ENCODE results near the gene PCED1A.
"Not testable (repeated sequence)": the region's sequence is repeated elsewhere in the genome, so short reads cannot be mapped to it uniquely, and the experiment has no call there.

PCED1A gene

DNA sequence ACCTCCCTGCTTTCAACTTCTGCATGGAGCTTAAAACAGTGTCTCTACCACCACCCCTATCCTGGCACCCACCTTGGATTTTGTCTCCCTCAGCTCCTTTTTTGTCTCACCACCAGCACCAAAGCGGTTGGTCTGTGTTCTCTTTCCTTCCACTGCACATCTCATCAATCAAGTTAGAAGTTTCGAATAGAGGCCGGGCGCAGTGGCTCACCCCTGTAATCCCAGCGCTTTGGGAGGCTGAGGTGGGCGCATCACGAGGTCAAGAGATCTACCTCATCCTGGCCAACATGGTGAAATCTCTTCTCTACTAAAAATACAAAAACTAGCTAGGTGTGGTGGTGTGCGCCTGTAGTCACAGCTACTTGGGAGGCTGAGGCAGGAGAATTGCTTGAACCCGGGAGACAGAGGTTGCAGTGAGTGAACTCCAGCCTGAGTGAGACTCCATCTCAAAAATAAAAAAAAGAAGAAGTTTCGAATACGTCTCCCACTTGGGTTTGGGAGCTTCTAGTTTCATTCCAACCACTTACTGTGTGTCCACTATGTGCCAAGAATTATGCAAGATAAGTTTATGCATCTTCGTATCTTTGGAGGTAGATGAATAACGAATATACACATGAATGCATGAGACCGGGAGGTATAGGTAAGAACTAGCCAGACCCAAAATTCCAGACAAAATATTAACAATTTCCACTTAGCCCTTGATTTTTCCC is 5.9 kb downstream of the PCED1A start:
- Histone ChIP-seq H3K4me3 (ENCODE audit: low read length) (no peak overlapping the region), H3K4me1 (ENCODE audit: insufficient read depth, low read length) (peaks cover 9% of the 10 kb centered on the region), H3K9me3 (ENCODE audit: low read length) (no peaks in the 10 kb centered on the region), H3K27me3 (ENCODE audit: insufficient read depth, low read length) (no peaks in the 10 kb centered on the region), H3K36me3 (ENCODE audit: insufficient read depth, low read length) (peaks cover 5% of the 10 kb centered on the region), H2AFZ (ENCODE audit: low read depth, low read length) (no peak overlapping the region)

DNA sequence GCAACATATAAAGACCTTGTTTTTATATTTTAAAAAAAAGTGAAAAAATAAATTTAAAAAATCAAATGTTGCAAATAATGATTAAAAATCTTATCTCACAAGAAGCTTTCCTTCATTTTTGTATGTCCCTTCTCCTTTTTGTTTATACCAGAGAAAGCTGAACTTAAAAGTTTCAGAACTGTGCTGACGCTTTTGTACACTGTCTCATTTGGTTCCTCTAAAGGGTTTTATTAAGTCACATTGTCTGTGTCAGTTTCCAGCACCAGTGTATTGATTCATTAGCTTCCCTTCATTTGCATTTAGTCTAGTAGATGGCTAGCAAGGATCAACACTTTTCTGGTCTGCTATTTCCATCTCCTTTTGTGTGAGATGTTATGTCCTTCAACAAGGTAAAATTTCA is 6.7 kb downstream of the PCED1A start:
- Histone ChIP-seq H3K4me1 (ENCODE audit: insufficient read depth, low read length) (peaks cover 9% of the 10 kb centered on the region), H3K4me3 (ENCODE audit: low read length) (no peak overlapping the region), H3K27me3 (ENCODE audit: insufficient read depth, low read length) (no peaks in the 10 kb centered on the region), H3K36me3 (ENCODE audit: insufficient read depth, low read length) (peaks cover 5% of the 10 kb centered on the region), H3K9me3 (ENCODE audit: low read length) (no peaks in the 10 kb centered on the region), H2AFZ (ENCODE audit: low read depth, low read length) (no peak overlapping the region)

- not testable (repeated sequence) for H3K36me3 ChIP-seq (ENCODE audit: insufficient read depth, low read length); H3K27me3 ChIP-seq (ENCODE audit: insufficient read depth, low read length); H3K4me3 ChIP-seq (ENCODE audit: low read length); H2AFZ ChIP-seq (ENCODE audit: low read depth, low read length); H3K4me1 ChIP-seq (ENCODE audit: insufficient read depth, low read length); H3K9me3 ChIP-seq (ENCODE audit: low read length)
These were observed 9.2 kb downstream of the PCED1A start for GRCh38 chr20:2831206-2831605.

DNA sequence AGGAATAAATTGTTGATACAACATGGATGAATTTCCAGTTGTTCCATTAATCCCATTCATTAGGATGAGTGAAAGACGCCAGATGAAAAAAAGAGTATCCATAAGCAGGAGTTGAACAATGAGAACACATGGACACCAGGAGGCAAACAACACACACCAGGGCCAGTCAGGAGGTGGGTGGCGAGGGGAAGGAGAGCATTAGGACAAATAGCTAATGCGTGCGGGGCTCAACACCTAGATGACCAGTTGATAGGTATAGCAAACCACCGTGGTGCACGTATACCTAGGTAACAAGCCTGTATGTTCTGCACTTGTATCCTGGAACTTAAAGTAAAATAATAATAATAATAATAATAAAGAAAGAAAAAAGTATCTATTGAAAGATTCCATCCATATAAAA is 11.1 kb downstream of the PCED1A start:
- H3K9me3 ChIP-seq (ENCODE audit: low read length), result no peaks in the 10 kb centered on the region
- H2AFZ ChIP-seq (ENCODE audit: low read depth, low read length), result no peak overlapping the region
- no peaks in the 10 kb centered on the region for H3K4me1 ChIP-seq (ENCODE audit: insufficient read depth, low read length)
- no peaks in the 10 kb centered on the region for H3K36me3 ChIP-seq (ENCODE audit: insufficient read depth, low read length)
- peaks cover 3% of the 10 kb centered on the region for H3K27me3 ChIP-seq (ENCODE audit: insufficient read depth, low read length)
- no peak overlapping the region for H3K4me3 ChIP-seq (ENCODE audit: low read length)

- Histone ChIP-seq H2AFZ (ENCODE audit: low read depth, low read length) (no peak overlapping the region), H3K36me3 (ENCODE audit: insufficient read depth, low read length) (no peaks in the 10 kb centered on the region), H3K9me3 (ENCODE audit: low read length) (no peaks in the 10 kb centered on the region), H3K4me1 (ENCODE audit: insufficient read depth, low read length) (no peaks in the 10 kb centered on the region), H3K27me3 (ENCODE audit: insufficient read depth, low read length) (peaks cover 7% of the 10 kb centered on the region), H3K4me3 (ENCODE audit: low read length) (no peak overlapping the region)
These were observed 13.8 kb downstream of the PCED1A start for GRCh38 chr20:2826655-2827054.

DNA sequence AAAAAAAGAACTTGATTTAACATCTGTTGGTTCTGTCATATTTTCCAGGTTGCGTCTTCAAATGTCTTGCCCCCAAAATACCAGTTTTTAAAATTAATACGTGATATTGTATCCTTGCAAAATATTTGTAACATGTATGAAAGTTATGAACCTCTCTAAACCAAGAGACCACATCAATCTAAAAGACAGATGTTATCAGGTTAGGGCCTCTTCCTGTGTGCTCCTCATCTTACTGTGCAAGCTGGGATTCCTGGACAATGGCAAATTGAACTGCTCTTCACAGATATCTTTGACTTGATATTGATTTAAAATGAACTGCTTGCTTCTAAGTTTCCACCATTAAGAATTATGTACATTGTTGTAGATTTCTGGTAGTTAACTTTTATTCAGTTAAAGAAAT is 14.7 kb downstream of the PCED1A start:
- Histone ChIP-seq H3K4me1 (ENCODE audit: insufficient read depth, low read length) (no peaks in the 10 kb centered on the region), H3K4me3 (ENCODE audit: low read length) (no peak overlapping the region), H2AFZ (ENCODE audit: low read depth, low read length) (no peak overlapping the region), H3K36me3 (ENCODE audit: insufficient read depth, low read length) (no peaks in the 10 kb centered on the region), H3K27me3 (ENCODE audit: insufficient read depth, low read length) (peaks cover 15% of the 10 kb centered on the region), H3K9me3 (ENCODE audit: low read length) (peaks cover 2% of the 10 kb centered on the region)

GRCh38 chr20:2822073-2822472 is 18.4 kb downstream of the PCED1A start:
- Histone ChIP-seq H3K4me3 (ENCODE audit: low read length) (no peak overlapping the region), H3K4me1 (ENCODE audit: insufficient read depth, low read length) (no peaks in the 10 kb centered on the region), H3K36me3 (ENCODE audit: insufficient read depth, low read length) (no peaks in the 10 kb centered on the region), H2AFZ (ENCODE audit: low read depth, low read length) (no peak overlapping the region), H3K9me3 (ENCODE audit: low read length) (peaks cover 2% of the 10 kb centered on the region), H3K27me3 (ENCODE audit: insufficient read depth, low read length) (peaks cover 35% of the 10 kb centered on the region)

DNA sequence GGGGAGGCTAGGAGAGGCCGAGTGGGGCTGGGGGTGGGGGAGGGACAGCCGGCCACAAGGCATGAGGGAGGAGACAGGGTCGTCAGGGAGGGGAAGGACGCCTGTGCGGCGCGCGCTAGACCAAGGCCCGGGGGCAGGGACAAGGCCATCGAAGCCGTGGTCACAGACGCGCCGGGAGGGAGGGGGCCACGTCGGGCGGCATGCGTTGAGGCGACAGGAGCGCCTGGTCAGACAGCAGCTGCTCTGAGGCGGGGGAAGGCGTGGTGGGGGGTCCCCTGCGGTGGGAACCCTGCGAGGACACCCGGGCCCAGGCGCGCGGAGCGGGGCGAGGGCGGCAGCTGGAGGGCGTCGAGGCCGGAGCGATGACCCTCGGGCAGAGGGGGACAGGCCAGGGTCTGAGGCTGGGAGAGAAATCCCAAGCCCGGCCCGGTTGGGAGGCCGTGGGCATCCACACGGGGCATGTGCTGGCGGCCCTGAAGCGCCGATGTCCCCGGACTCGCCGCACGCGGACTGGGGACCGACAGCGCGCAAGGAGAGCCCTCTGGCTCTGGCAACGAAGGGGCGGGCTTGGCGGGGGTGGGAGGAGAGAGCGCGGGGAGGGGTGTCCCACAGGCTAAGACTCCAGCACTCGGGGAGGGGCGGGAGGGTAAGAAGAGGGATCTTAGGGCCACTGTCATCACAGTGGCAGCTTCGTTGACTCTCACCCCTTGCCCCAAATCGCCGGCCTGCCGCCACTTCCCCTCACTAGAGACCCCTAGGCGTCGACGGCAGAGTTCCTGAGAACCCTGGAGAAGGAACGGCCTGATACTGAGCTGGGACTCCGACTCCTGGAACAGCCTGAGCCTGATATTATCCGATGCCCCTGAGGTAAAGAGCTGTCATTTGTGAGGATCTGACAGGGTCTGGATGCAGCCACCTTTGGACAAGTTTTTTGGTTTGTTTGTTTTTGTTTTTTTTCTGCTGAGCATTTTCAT is 19.3 kb downstream of the PCED1A start:
- no peak overlapping the region for H2AFZ ChIP-seq (ENCODE audit: low read depth, low read length)
- H3K4me1 ChIP-seq (ENCODE audit: insufficient read depth, low read length), result no peaks in the 10 kb centered on the region
- no peak overlapping the region for H3K4me3 ChIP-seq (ENCODE audit: low read length)
- H3K36me3 ChIP-seq (ENCODE audit: insufficient read depth, low read length), result no peaks in the 10 kb centered on the region
- H3K9me3 ChIP-seq (ENCODE audit: low read length), result peaks cover 2% of the 10 kb centered on the region
- peaks cover 35% of the 10 kb centered on the region for H3K27me3 ChIP-seq (ENCODE audit: insufficient read depth, low read length)

DNA sequence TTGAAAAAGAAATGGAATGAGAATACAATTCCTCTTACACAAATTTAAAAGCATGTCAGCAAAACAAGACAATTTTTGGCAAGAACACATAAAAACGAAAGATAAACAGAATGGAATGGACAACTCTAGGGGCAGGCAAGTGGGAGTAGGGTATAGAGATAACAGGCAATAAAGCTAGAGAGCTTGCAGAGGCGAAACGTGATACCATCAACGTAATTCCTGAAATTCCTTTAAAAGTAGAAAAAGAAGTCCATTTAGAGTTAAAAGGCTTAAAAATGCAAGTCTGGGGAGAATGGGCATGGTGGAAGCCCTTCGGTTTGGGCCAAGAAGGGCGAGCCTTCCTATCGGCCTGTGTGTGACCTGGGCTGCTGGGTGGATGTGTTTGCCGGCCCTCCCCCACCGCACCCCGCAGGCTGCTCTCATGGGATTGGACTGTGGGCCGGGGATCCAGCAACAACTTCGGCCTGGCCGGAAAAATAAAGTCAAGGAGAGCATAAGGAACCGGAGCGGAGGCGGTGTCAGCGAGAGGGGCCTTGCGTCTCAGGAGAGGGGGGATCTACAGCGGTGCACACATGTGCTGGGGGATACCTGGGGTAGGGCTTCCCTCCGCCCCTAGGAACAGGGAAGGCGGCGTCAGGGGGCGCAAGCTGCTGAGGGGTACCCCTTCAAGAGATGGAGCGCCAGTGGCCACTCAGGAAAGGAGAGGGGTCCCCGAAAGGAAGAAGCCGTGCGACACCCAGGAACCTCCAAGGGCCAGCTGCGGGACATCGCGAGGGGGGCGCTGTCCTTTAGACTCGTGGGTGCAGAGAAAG is 20.2 kb downstream of the PCED1A start:
- H2AFZ ChIP-seq (ENCODE audit: low read depth, low read length), result no peak overlapping the region
- peaks cover 2% of the 10 kb centered on the region for H3K9me3 ChIP-seq (ENCODE audit: low read length)
- H3K4me3 ChIP-seq (ENCODE audit: low read length), result no peak overlapping the region
- peaks cover 34% of the 10 kb centered on the region for H3K27me3 ChIP-seq (ENCODE audit: insufficient read depth, low read length)
- no peaks in the 10 kb centered on the region for H3K36me3 ChIP-seq (ENCODE audit: insufficient read depth, low read length)
- no peaks in the 10 kb centered on the region for H3K4me1 ChIP-seq (ENCODE audit: insufficient read depth, low read length)

DNA sequence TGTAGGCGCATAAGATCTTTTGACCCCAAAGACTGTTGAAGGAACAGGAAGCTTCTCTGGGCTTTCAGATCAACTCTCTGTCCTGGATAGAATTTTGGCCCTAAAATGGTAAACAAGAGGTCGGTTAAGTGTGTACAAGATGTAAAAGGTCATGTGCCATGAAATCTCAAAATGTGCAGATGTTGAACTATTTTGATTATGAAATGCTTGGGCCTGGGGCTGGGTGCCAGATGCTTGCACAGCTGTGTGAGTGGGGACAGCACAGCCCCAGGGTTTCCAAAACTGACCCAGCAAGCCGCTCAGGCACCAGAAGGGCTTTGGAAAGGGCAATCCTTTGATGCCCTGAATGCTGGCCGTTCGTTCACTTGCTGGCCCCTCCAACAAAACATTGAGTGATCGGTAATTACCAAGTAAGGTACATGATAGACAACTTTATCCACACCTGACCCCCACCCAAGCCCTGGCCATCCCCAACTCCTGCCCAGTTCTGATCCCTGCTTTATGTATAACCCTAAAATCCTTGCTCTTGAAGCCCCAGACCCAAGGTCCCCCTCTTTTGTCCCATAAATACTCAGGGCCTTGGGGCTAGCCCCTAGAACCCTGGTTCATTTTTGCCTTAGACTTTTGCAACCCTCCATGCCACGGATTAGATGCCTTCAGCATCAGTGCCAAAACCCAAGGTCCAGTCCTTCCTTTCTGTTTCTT is 22.4 kb downstream of the PCED1A start:
- no peak overlapping the region for H2AFZ ChIP-seq (ENCODE audit: low read depth, low read length)
- H3K9me3 ChIP-seq (ENCODE audit: low read length), result peaks cover 2% of the 10 kb centered on the region
- no peak overlapping the region for H3K4me3 ChIP-seq (ENCODE audit: low read length)
- peaks cover 34% of the 10 kb centered on the region for H3K27me3 ChIP-seq (ENCODE audit: insufficient read depth, low read length)
- H3K36me3 ChIP-seq (ENCODE audit: insufficient read depth, low read length), result no peaks in the 10 kb centered on the region
- no peaks in the 10 kb centered on the region for H3K4me1 ChIP-seq (ENCODE audit: insufficient read depth, low read length)

DNA sequence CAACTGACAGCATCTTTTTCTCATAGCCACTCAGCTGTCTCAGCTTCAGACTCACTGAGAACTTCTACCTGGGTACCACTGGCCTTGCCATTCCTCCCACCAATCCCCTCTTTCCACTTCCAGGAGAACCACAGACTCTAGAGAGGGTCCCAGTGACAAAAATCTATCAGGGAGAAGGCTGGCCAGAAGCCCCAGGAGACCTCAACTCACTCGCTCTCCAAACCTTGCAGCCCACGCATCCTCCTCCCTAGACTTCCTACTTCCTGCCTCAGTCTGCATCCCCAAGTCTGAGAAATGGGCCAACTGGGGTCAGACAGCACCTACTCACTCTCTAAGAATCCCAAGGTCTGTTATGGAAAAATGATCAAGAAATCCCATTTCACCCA is 23.1 kb downstream of the PCED1A start:
- peaks cover 34% of the 10 kb centered on the region for H3K27me3 ChIP-seq (ENCODE audit: insufficient read depth, low read length)
- no peak overlapping the region for H3K4me3 ChIP-seq (ENCODE audit: low read length)
- no peak overlapping the region for H2AFZ ChIP-seq (ENCODE audit: low read depth, low read length)
- H3K36me3 ChIP-seq (ENCODE audit: insufficient read depth, low read length), result no peaks in the 10 kb centered on the region
- H3K9me3 ChIP-seq (ENCODE audit: low read length), result peaks cover 2% of the 10 kb centered on the region
- H3K4me1 ChIP-seq (ENCODE audit: insufficient read depth, low read length), result no peaks in the 10 kb centered on the region

DNA sequence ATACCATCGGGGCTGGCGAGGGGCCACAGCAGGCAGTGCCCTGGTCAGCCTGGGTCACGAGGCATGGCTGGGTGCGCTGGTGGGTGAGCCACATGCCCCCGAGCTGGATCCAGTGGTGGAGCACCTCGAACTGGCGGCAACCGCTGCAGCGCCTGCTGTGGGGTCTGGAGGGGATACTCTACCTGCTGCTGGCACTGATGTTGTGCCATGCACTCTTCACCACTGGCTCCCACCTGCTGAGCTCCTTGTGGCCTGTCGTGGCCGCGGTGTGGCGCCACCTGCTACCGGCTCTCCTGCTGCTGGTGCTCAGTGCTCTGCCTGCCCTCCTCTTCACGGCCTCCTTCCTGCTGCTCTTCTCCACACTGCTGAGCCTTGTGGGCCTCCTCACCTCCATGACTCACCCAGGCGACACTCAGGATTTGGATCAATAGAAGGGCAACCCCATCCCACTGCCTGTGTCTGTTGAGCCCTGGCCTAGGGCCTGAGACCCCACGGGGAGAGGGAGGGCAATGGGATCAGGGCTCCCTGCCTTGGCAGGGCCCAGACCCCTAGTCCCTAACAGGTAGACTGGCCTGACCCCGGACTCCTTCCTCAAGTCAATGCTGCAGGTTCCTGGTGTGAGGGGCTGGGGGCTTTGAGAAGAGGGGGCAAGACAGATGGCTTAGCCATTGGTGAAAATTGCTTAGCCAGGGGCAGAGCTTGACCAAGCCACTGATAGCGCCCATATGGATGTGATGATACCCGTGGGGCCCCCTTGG is 23.7 kb downstream of the PCED1A start:
- Histone ChIP-seq H3K36me3 (ENCODE audit: insufficient read depth, low read length) (no peaks in the 10 kb centered on the region), H3K27me3 (ENCODE audit: insufficient read depth, low read length) (peaks cover 31% of the 10 kb centered on the region), H2AFZ (ENCODE audit: low read depth, low read length) (no peak overlapping the region), H3K9me3 (ENCODE audit: low read length) (peaks cover 2% of the 10 kb centered on the region), H3K4me3 (ENCODE audit: low read length) (no peak overlapping the region), H3K4me1 (ENCODE audit: insufficient read depth, low read length) (no peaks in the 10 kb centered on the region)

All from neuron (in vitro differentiated cells).